ENCODE data around the gene CDC6.

Gene CDC6

DNA sequence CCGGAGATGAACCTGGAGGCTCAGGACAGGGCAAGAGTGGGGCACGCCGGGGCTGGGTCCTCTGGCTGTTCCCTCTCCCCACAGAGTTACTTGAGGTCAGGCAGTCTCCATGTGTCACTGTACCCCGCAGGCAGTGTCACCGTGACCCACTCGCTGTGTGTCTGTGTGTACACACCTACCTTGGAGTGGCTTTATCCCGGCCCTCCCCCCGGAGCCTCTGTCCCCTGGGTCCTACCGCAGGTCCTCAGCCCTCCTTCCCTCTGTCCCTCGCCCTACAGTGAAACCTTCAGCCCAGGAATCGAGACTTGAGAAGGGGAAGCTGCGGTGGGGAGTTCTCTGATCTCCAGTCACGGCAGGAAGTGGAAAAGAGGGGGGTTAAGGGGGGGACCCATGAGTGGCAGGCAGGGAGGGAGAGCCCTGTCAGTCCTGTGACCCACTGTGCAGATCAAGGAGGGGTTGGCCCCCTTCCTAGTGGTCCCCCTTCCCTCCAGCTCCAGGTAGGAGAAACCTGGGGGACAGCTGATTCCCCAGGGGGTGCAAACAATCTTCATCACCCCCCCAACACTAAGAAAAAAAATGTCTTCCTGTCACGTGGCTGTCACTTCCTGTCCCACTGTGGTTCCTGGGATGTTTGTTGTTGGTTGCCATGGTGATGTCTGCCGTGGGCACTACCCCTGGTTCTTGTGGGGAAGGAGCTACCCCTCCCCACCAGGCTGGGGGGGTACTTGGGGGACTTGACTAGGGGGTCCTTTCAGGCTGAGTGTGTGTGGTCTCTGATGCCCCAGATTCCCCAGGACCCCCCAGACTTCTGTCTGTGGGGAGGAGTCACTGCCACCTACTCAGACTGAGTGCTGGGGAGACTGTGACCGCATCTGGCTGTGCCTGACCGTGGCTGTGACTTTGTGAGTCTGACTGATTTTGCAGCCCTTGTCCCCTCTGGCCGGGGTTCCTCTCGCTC, 35.0 kb downstream of the CDC6 start:
- H3K36me3 Mint-ChIP-seq (ENCODE audit: low read depth): no peaks in the 10 kb centered on the region
- peak overlapping the region; percentile 8 for H3K4me3 Mint-ChIP-seq
- H3K4me1 Mint-ChIP-seq: peaks cover 92% of the 10 kb centered on the region
- H3K27ac Mint-ChIP-seq: peak overlapping the region; percentile 95
- H3K9me3 Mint-ChIP-seq: no peaks in the 10 kb centered on the region
- H3K27me3 Mint-ChIP-seq (ENCODE audit: low read depth, poor library complexity): peaks cover 16% of the 10 kb centered on the region
- DNase-seq: peak; percentile 57
- TF ChIP-seq, protein P1, sequence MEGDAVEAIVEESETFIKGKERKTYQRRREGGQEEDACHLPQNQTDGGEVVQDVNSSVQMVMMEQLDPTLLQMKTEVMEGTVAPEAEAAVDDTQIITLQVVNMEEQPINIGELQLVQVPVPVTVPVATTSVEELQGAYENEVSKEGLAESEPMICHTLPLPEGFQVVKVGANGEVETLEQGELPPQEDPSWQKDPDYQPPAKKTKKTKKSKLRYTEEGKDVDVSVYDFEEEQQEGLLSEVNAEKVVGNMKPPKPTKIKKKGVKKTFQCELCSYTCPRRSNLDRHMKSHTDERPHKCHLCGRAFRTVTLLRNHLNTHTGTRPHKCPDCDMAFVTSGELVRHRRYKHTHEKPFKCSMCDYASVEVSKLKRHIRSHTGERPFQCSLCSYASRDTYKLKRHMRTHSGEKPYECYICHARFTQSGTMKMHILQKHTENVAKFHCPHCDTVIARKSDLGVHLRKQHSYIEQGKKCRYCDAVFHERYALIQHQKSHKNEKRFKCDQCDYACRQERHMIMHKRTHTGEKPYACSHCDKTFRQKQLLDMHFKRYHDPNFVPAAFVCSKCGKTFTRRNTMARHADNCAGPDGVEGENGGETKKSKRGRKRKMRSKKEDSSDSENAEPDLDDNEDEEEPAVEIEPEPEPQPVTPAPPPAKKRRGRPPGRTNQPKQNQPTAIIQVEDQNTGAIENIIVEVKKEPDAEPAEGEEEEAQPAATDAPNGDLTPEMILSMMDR (IDR thresholded peaks at IDR 0.05): no peak

DNA sequence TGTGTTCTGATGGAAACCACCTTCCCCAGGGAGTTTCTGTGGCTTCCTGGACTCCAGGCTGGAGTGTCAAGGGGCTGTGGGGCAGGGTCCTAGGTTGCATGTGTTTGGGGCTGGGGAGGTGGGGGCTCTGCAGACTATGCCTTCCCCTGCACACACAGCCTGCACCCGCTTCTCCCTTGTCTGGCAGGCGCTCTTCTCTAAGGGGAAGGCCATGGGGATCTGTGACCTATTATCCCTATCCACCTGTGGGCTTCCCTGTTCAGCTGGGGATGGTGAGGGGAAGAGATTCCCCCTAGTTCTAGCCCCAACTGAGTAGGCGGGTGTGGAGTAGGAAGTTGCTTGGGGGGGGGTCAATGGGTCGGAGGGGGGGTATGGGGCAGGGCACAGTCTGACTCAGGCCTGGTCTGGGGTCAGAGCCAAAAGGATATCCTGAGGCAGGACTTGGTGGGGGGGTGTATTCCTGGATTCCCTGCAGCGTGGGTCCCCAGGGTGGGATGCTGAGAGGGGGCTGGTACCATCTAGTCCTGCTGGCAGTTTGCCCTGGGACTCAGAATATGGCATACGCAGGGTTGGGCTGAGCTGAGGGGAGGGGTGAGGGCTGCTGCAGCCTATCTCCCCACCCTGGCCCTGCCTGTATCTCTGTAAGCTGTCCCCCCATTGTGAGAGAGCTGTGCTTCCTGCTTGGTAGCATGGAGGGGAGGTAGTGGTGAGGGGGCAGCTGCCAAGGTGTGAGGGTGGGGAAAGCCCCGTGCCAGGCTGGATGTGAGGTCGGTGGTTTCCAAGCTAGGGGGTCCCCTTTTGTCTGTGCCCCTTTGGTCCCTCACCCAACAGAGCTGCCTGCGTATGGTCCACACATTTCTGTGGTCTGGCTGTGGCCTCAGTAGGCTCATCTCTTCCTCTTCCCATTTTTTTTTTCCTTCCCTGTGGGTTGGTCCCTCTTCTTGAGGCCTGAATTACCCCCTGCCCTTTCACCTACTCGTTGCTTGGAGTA, 36.0 kb downstream of the CDC6 start:
- Mint-ChIP-seq H3K27ac (peak overlapping the region; percentile 95), H3K4me3 (no peak overlapping the region), H3K27me3 (ENCODE audit: low read depth, poor library complexity) (peaks cover 13% of the 10 kb centered on the region), H3K4me1 (peaks cover 92% of the 10 kb centered on the region), H3K9me3 (no peaks in the 10 kb centered on the region), H3K36me3 (ENCODE audit: low read depth) (peaks cover 6% of the 10 kb centered on the region)
- no peak for DNase-seq
- TF ChIP-seq, protein P1 (IDR thresholded peaks at IDR 0.05): no peak

DNA sequence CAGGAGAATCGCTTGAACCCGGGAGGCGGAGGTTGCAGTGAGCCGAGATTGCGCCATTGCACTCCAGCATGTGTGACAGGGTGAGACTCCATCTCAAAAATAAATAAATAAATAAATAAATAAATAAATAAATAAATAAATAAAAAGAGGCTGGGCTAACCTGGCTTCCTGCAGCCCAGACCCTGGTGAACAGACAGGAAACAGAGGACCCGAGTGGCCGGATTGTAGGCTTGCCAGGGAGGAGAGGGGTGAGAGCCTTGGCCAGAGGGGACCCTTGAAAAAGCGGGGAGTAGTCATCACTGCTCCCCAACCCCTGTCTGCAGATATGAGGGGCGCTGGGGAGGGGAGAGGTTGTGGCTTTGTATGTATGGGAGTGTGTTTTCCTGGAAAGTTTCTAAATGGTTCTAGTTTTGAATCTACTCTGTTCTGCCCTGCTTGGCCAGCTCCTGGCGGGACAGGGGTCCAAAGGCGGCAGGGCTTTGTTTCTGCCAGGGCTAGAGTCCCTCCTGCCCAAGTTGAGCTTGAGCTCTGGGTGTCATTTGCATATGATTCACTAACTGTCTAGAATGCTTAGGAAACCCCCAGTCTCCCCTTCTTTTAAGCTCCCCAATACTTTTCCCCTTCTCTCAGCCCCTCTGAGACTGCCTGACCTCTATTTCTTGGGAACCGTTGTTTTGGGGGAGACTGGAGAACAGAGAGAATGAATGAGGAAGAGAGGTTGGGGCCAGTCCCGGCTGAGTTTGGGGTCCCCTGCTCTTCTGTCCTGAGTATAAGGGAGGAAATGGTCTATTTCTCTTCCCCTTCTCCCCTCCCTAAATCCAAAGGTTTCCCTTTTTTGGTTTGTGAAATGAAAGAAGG, 37.7 kb downstream of the CDC6 start:
- no peak overlapping the region for H3K27ac Mint-ChIP-seq
- H3K4me1 Mint-ChIP-seq: peaks cover 84% of the 10 kb centered on the region
- TF ChIP-seq, protein P1 (IDR thresholded peaks at IDR 0.05): no peak
- H3K9me3 Mint-ChIP-seq: no peaks in the 10 kb centered on the region
- peaks cover 8% of the 10 kb centered on the region for H3K27me3 Mint-ChIP-seq (ENCODE audit: low read depth, poor library complexity)
- no peak overlapping the region for H3K4me3 Mint-ChIP-seq
- DNase-seq: no peak
- peaks cover 14% of the 10 kb centered on the region for H3K36me3 Mint-ChIP-seq (ENCODE audit: low read depth)

DNA sequence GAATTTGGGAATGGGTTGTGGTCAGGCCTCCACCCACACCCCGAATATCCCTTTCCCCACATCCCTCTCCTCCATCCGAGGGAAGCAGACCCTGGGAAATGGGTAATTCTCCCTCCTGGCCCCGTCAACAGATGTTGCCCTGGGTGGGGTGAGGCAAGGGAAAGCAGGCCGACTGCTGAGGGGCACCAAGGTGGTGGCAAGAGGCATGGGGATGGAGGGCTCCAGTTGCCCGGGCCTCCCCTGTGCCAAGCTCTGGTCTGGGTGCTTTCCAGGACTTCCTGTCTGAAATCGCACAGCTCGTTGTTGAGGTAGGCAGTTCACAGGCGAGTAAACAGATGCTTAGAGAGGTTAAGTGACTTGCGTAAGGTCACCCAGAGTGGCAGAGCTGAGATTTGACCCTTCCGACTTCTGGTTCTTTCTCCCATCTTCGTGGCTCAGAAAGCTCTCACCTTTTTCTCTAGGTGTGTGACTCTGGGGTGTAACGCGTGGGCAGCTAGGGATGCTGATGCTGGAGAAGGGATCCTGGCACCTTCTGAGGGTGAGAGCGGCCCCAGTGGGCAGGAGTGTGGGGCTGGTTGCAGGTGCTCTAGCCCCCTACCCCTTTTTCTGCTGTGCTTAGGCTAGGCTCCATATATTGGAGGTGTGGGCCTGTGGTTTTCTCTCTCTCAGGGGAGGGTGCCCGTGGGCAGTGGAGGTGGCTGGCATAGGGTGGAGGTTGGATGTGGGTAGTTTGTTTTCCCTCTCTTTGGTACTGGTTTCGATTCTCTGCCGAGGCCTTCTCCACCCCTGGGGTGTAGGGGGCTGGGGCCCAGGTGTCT, 38.5 kb downstream of the CDC6 start:
- Mint-ChIP-seq H3K27ac (peak overlapping the region; percentile 86), H3K36me3 (ENCODE audit: low read depth) (peaks cover 16% of the 10 kb centered on the region), H3K4me3 (no peak overlapping the region), H3K9me3 (no peaks in the 10 kb centered on the region), H3K27me3 (ENCODE audit: low read depth, poor library complexity) (peaks cover 8% of the 10 kb centered on the region), H3K4me1 (peaks cover 80% of the 10 kb centered on the region)
- TF ChIP-seq, protein P1 (IDR thresholded peaks at IDR 0.05): no peak
- no peak for DNase-seq

DNA sequence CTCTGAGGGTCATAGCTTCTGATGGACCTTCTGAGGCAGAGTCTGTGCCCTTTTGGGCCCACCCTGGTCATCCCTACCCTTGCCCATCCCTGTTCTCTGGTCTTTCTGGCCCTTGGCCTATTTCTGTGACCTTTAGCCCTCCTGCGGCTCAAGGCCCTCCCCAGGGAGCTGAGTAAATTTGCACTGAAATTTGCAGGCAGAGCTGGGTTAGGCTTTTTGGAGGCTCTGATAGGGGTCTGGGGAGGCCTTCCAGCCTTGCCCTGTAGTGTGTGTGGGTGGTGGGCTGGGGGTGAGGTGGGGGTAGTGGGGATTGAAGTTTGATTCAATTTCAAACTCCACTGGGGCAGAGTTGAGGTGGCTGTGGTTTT, 39.1 kb downstream of the CDC6 start:
- H3K27me3 Mint-ChIP-seq (ENCODE audit: low read depth, poor library complexity): peaks cover 5% of the 10 kb centered on the region
- peaks cover 22% of the 10 kb centered on the region for H3K36me3 Mint-ChIP-seq (ENCODE audit: low read depth)
- no peak for DNase-seq
- no peak overlapping the region for H3K4me3 Mint-ChIP-seq
- TF ChIP-seq, protein P1 (IDR thresholded peaks at IDR 0.05): no peak
- no peak overlapping the region for H3K27ac Mint-ChIP-seq
- peaks cover 80% of the 10 kb centered on the region for H3K4me1 Mint-ChIP-seq
- no peaks in the 10 kb centered on the region for H3K9me3 Mint-ChIP-seq
